H1 (cell line): Measurements from ENCODE around the gene LPP. TPM values are rescaled to one million over a fixed set of nuclear protein-coding genes. Genes with fewer than 3 reads are reported as not detected.

Experiments
- CTCF ChIA-PET: fragments of 300-600 bp; sonication (Branson Sonifier 250); formaldehyde crosslinking; loops from one replicate; lab custom pipeline; 2021; ENCODE audit not compliant: partially characterized antibody; lab: Charles Lee
- POLR2A ChIA-PET: fragments of 300-600 bp; sonication (Branson Sonifier 250); formaldehyde crosslinking; loops from one replicate; lab custom pipeline; 2021; ENCODE audit warnings: inconsistent platforms; ENCODE audit not compliant: partially characterized antibody; lab: Charles Lee
- DNase-seq, 2 experiments: peaks; one replicate each; pipeline versions ENCODE4 v3.0.0 to v3.0.0-alpha.2; 2010 to 2022; ENCODE audit warnings: low spot score in 2 of 2, low read depth in 1 of 2, mixed read lengths in 1 of 2
- FAIRE-seq: peaks from 2 replicates; lab custom pipeline; 2011; peaks lifted over from hg19 to GRCh38; lab: Jason Lieb, UNC
- H2AFZ ChIP-seq: 2 replicates; pipeline ENCODE4 v1.8.1; 2012; ENCODE audit warnings: low read length, inconsistent platforms
- H2AK5ac ChIP-seq: 2 replicates; pipeline ENCODE4 v1.6.1; 2013; ENCODE audit warnings: low read depth, low read length
- H2BK120ac ChIP-seq: replicated peaks from 2 replicates; pipeline ENCODE3; 2013; ENCODE audit warnings: low read depth, low read length, inconsistent platforms
- H2BK12ac ChIP-seq: 2 replicates; pipeline ENCODE4 v1.6.1; 2013; ENCODE audit warnings: low read depth, low read length
- H2BK15ac ChIP-seq: 2 replicates; pipeline ENCODE4 v1.6.1; 2013; ENCODE audit warnings: low read length
- H2BK20ac ChIP-seq: 2 replicates; pipeline ENCODE4 v1.6.1; 2013; ENCODE audit warnings: low read length
- H2BK5ac ChIP-seq: 2 replicates; pipeline ENCODE4 v1.6.1; 2013; ENCODE audit warnings: low read depth, low read length
- H3K14ac ChIP-seq: 2 replicates; pipeline ENCODE4 v1.6.1; 2013; ENCODE audit warnings: inconsistent platforms; ENCODE audit not compliant: insufficient read length
- H3K18ac ChIP-seq: 2 replicates; pipeline ENCODE4 v1.6.1; 2013; ENCODE audit warnings: low read length; ENCODE audit errors: extremely low read depth
- H3K23ac ChIP-seq: 2 replicates; pipeline ENCODE4 v1.6.1; 2013; ENCODE audit warnings: inconsistent platforms; ENCODE audit not compliant: insufficient read length
- H3K23me2 ChIP-seq: 2 replicates; pipeline ENCODE4 v1.6.1; 2013; ENCODE audit warnings: low read depth, low read length
- H3K27ac ChIP-seq: 2 replicates; pipeline ENCODE4 v1.6.1; 2011; ENCODE audit warnings: low read depth, low read length, inconsistent platforms
- H3K27me3 ChIP-seq, 4 experiments: replicated peaks in 1 of 4; 1 replicate in 1 of 4; 2 replicates in 3 of 4; pipeline versions ENCODE4 v1.6.1 to v1.8.1; 2011 to 2013; ENCODE audit warnings: low read length in 3 of 4, mild to moderate bottlenecking in 3 of 4, inconsistent platforms in 2 of 4, mixed read lengths in 2 of 4, moderate library complexity in 1 of 4; ENCODE audit not compliant: control insufficient read depth in 3 of 4, insufficient read depth in 3 of 4; ENCODE audit errors: extremely low read depth in 1 of 4
- H3K36me3 ChIP-seq, 4 experiments: 2 replicates each; pipeline versions ENCODE4 v1.6.1 to v1.8.1; 2011 to 2013; ENCODE audit warnings: mild to moderate bottlenecking in 4 of 4, low read length in 3 of 4, moderate library complexity in 2 of 4, control low read depth in 1 of 4, inconsistent platforms in 1 of 4; ENCODE audit not compliant: insufficient read depth in 4 of 4, control insufficient read depth in 2 of 4
- H3K4ac ChIP-seq: replicated peaks from 2 replicates; pipeline ENCODE3; 2013; ENCODE audit warnings: low read length, low read depth, mixed read lengths, inconsistent platforms; ENCODE audit not compliant: insufficient read length
- H3K4me1 ChIP-seq, 4 experiments: replicated peaks in 1 of 4; 1 replicate in 1 of 4; 2 replicates in 3 of 4; pipeline versions ENCODE4 v1.6.1 to v1.8.1; 2011 to 2013; ENCODE audit warnings: low read length in 3 of 4, inconsistent platforms in 2 of 4, mixed read lengths in 1 of 4; ENCODE audit not compliant: insufficient read depth in 4 of 4, control insufficient read depth in 3 of 4
- H3K4me2 ChIP-seq, 2 experiments: 2 replicates each; pipeline versions ENCODE4 v1.6.1 to v1.8.1; 2011 to 2013; ENCODE audit warnings: low read depth in 2 of 2, low read length in 2 of 2, control low read depth in 1 of 2, inconsistent platforms in 1 of 2, mild to moderate bottlenecking in 1 of 2; ENCODE audit not compliant: insufficient read depth in 1 of 2
- H3K4me3 ChIP-seq, 4 experiments: fragments of 200-600, 300-600 bp in 1 of 4; sonication (generic), shearing (Covaris generic), sonication (Bioruptor Twin) in 1 of 4; 2 replicates each; pipeline versions ENCODE4 v1.5.1 to v1.8.1; 2011 to 2016; ENCODE audit warnings: low read length in 4 of 4, low read depth in 3 of 4, control low read depth in 2 of 4, inconsistent platforms in 2 of 4, mild to moderate bottlenecking in 2 of 4, mixed read lengths in 1 of 4, moderate library complexity in 1 of 4; ENCODE audit not compliant: insufficient read depth in 2 of 4; ENCODE audit errors: extremely low read depth in 1 of 4
- H3K56ac ChIP-seq: replicated peaks from 2 replicates; pipeline ENCODE3; 2013; ENCODE audit warnings: low read depth, mild to moderate bottlenecking, mixed read lengths, low read length, inconsistent platforms; ENCODE audit not compliant: insufficient read length
- H3K79me1 ChIP-seq: 2 replicates; pipeline ENCODE4 v1.6.1; 2013; ENCODE audit warnings: low read depth, low read length, control low read depth
- H3K79me2 ChIP-seq, 2 experiments: 2 replicates each; pipeline versions ENCODE4 v1.6.1 to v1.8.1; 2012 to 2013; ENCODE audit warnings: low read length in 2 of 2, mild to moderate bottlenecking in 2 of 2, inconsistent platforms in 1 of 2; ENCODE audit not compliant: insufficient read depth in 2 of 2, control insufficient read depth in 1 of 2
- H3K9ac ChIP-seq, 4 experiments: replicated peaks in 1 of 4; 1 replicate in 1 of 4; 2 replicates in 3 of 4; pipeline versions ENCODE4 v1.6.1 to v1.8.1; 2011 to 2013; ENCODE audit warnings: low read depth in 3 of 4, low read length in 3 of 4, control low read depth in 2 of 4, mild to moderate bottlenecking in 2 of 4, moderate library complexity in 2 of 4, inconsistent platforms in 1 of 4; ENCODE audit errors: extremely low read depth in 1 of 4
- H3K9me3 ChIP-seq, 2 experiments: 2 replicates each; pipeline versions ENCODE4 v1.6.1 to v1.8.1; 2012 to 2013; ENCODE audit warnings: mild to moderate bottlenecking in 2 of 2, moderate library complexity in 2 of 2, control low read depth in 1 of 2, inconsistent platforms in 1 of 2, low read depth in 1 of 2, low read length in 1 of 2, mixed read lengths in 1 of 2; ENCODE audit not compliant: insufficient read depth in 2 of 2
- H4K20me1 ChIP-seq, 2 experiments: replicated peaks in 1 of 2; 2 replicates each; pipeline versions ENCODE3 to v1.8.1; 2011 to 2013; ENCODE audit warnings: inconsistent platforms in 2 of 2, low read length in 2 of 2, mild to moderate bottlenecking in 1 of 2; ENCODE audit not compliant: insufficient read depth in 2 of 2, control insufficient read depth in 1 of 2
- H4K5ac ChIP-seq: 2 replicates; pipeline ENCODE4 v1.6.1; 2013; ENCODE audit warnings: low read length, low read depth, mixed read lengths, inconsistent platforms; ENCODE audit not compliant: insufficient read length
- H4K8ac ChIP-seq: 2 replicates; pipeline ENCODE4 v1.8.0; 2013; ENCODE audit warnings: mild to moderate bottlenecking, moderate library complexity, low read length, inconsistent platforms; ENCODE audit not compliant: insufficient read depth; ENCODE audit errors: extremely low read depth
- H4K91ac ChIP-seq: replicated peaks from 2 replicates; pipeline ENCODE3; 2013; ENCODE audit warnings: low read length, mixed read lengths, inconsistent platforms; ENCODE audit not compliant: insufficient read length
- ASH2L ChIP-seq: fragments of 200-600, 300-600 bp; sonication (generic); IDR thresholded peaks from one replicate; pipeline ENCODE4 v1.7.1; 2017; ENCODE audit warnings: low read length
- BRCA1 ChIP-seq: IDR thresholded peaks from 2 replicates; pipeline ENCODE4 v1.6.1; 2012; ENCODE audit warnings: low read depth, low read length, improper control_type of control experiment
- CBX5 ChIP-seq: fragments of 300-800, 300-1000 bp; sonication (generic); IDR thresholded peaks from 2 replicates; pipeline ENCODE4 v1.7.1; 2016; ENCODE audit warnings: antibody characterized with exemption, low read length, low read depth
- CEBPB ChIP-seq: IDR thresholded peaks from 2 replicates; pipeline ENCODE4 v1.6.1; 2012; ENCODE audit warnings: low read depth, low read length
- CHD1 ChIP-seq: IDR thresholded peaks from 2 replicates; pipeline ENCODE4 v1.6.1; 2012; ENCODE audit warnings: low read depth, low read length, improper control_type of control experiment
- CHD2 ChIP-seq: IDR thresholded peaks from 2 replicates; pipeline ENCODE4 v1.6.1; 2012; ENCODE audit warnings: low read length, improper control_type of control experiment
- EP300 ChIP-seq, 2 experiments: IDR thresholded peaks; 1 replicate in 1 of 2; 2 replicates in 1 of 2; pipeline ENCODE4 v1.6.1; 2011 to 2012; ENCODE audit warnings: low read depth in 2 of 2, low read length in 2 of 2, mild to moderate bottlenecking in 2 of 2, borderline replicate concordance in 1 of 2, inconsistent platforms in 1 of 2, moderate library complexity in 1 of 2
- HDAC6 ChIP-seq: IDR thresholded peaks from one replicate; pipeline ENCODE4 v1.7.1; 2012; ENCODE audit warnings: low read depth, mild to moderate bottlenecking, inconsistent platforms, low read length, moderate library complexity
- RBBP5 ChIP-seq: IDR thresholded peaks from 2 replicates; pipeline ENCODE4 v1.7.1; 2012; ENCODE audit warnings: low read depth, mild to moderate bottlenecking, inconsistent platforms, low read length, moderate library complexity, borderline replicate concordance
- RXRA ChIP-seq: IDR thresholded peaks from 2 replicates; pipeline ENCODE4 v1.6.1; 2011; ENCODE audit warnings: low read depth, mild to moderate bottlenecking, low read length, moderate library complexity; ENCODE audit not compliant: insufficient read depth
- SIN3A ChIP-seq, 2 experiments: IDR thresholded peaks in 1 of 2; conservative IDR thresholded peaks in 1 of 2; 2 replicates each; pipeline ENCODE4 v1.6.1; 2011 to 2012; ENCODE audit warnings: low read length in 2 of 2, improper control_type of control experiment in 1 of 2, low read depth in 1 of 2, mild to moderate bottlenecking in 1 of 2
- SP4 ChIP-seq: IDR thresholded peaks from 2 replicates; pipeline ENCODE4 v1.6.1; 2012; ENCODE audit warnings: low read length, inconsistent platforms
- SUZ12 ChIP-seq: fragments of 200-600 bp; sonication (generic); IDR thresholded peaks from 2 replicates; pipeline ENCODE4 v1.6.1; 2012; ENCODE audit warnings: mild to moderate bottlenecking, inconsistent platforms, low read length, moderate library complexity, mixed read lengths
- ZNF274 ChIP-seq: IDR thresholded peaks from 2 replicates; pipeline ENCODE4 v1.7.0; 2012; ENCODE audit warnings: low read length, borderline replicate concordance; ENCODE audit errors: extremely low read depth
- polyA plus RNA-seq, 7 experiments: library from polyadenylated mRNA; depleted of rRNA in 3 of 7; stranded (reverse) in 5 of 7; unstranded in 2 of 7; fragments of >200 nt in 5 of 7; fragments of 200-250 nt in 2 of 7; gene quantifications; 1 replicate in 5 of 7; 2 replicates in 1 of 7; 4 replicates in 1 of 7; pipeline versions ENCODE4 v1.2.1 to v1.2.3, GENCODE V29; 2011 to 2013; ENCODE audit warnings: missing spikeins in 2 of 7, mixed read lengths in 2 of 7
- total RNA-seq: library from RNA; stranded (reverse); fragmentation: NEBNext Ultra II Directional; extraction: Animal tissue kit (Norgen Biotek cat#: 25700); gene quantifications from 2 replicates; pipeline ENCODE4 v1.2.1, GENCODE V29; 2021
- TF ChIP-seq, protein P1 (sequence below): IDR thresholded peaks from 2 replicates; pipeline ENCODE4 v1.6.1; 2011; ENCODE audit warnings: low read length, improper control_type of control experiment

Gene LPP
- total and polyA plus RNA-seq, 2 of the 8 experiments (the other 6 are each of a cell fraction or from before 2014, with no cell fraction given), result 10.0 to 53.3 TPM

DNA sequence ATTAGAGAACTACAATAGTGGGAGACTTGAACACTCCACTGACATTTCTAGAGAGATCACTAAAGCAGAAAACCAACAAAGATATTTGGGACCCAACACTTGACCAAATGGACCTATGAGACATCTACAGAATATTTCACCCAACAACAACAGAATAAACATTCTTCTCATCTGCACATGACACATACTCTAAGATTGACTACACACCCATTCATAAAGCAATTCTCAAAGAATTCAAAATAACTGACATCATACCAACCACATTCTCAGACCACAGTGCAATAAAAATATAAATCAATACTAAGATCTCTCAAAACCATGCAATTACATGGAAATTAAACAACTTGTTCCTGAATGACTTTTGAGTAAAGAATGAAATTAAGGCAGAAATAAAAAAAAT lies 473.7 kb downstream of the LPP start:
- Histone ChIP-seq H3K23ac (no peak overlapping the region), H2AK5ac (no peak overlapping the region), H3K27ac (no peak overlapping the region), H2BK5ac (no peak overlapping the region), H4K5ac (no peak overlapping the region), H3K9me3 (no peaks in the 10 kb centered on the region), H4K8ac (no peak overlapping the region), H3K27me3 (no peaks in the 10 kb centered on the region), H2BK120ac (no peak overlapping the region), H2BK15ac (no peak overlapping the region), H4K91ac (no peak overlapping the region), H3K79me1 (no peaks in the 10 kb centered on the region), H2AFZ (no peak overlapping the region), H3K79me2 (no peaks in the 10 kb centered on the region), H2BK20ac (no peak overlapping the region), H3K9ac (no peak overlapping the region), H3K4me2 (no peak overlapping the region), H3K4ac (no peak overlapping the region), H3K18ac (no peak overlapping the region), H4K20me1 (no peaks in the 10 kb centered on the region), H3K23me2 (no peaks in the 10 kb centered on the region; the same call in 1 of the 2 replicates), H3K4me1 (no peaks in the 10 kb centered on the region), H3K36me3 (no peaks in the 10 kb centered on the region; a peak in 1 of 8 replicates), H3K56ac (no peak overlapping the region), H3K14ac (no peak overlapping the region), H3K4me3 (no peak overlapping the region), H2BK12ac (no peak overlapping the region)
- DNase-seq, result no peak
- FAIRE-seq, result no peak
- CTCF ChIA-PET, result no interaction called here
- POLR2A ChIA-PET, result no interaction called here
- TF ChIP-seq BRCA1 (no peak), ASH2L (no peak), RXRA (no peak), CEBPB (no peak), SUZ12 (no peak), SIN3A (conservative IDR thresholded peaks at IDR 0.05 in 1 of 2, IDR thresholded peaks at IDR 0.05 in 1 of 2; ENCODE audit: low read depth in 1 of 2, low read length in 2 of 2) (no peak), SP4 (no peak), ZNF274 (no peak), CHD2 (no peak), EP300 (IDR thresholded peaks at IDR 0.05; ENCODE audit: borderline replicate concordance in 1 of 2, low read depth in 2 of 2, low read length in 2 of 2) (no peak), HDAC6 (no peak), CBX5 (no peak), CHD1 (no peak), RBBP5 (no peak)
- TF ChIP-seq, protein P1, sequence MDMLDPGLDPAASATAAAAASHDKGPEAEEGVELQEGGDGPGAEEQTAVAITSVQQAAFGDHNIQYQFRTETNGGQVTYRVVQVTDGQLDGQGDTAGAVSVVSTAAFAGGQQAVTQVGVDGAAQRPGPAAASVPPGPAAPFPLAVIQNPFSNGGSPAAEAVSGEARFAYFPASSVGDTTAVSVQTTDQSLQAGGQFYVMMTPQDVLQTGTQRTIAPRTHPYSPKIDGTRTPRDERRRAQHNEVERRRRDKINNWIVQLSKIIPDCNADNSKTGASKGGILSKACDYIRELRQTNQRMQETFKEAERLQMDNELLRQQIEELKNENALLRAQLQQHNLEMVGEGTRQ, result no peak
